Measurements from ENCODE around the gene GEMIN4. TPM values are rescaled to one million over a fixed set of nuclear protein-coding genes. Genes with fewer than 3 reads are reported as not detected.

GEMIN4 gene
- total RNA-seq, 1 experiment from 2014 or later, result 47.4 TPM

GRCh38 chr17:753418-753817, 1.4 kb upstream of the GEMIN4 start:
- Histone ChIP-seq H3K36me3 (ENCODE audit: low read depth) (peaks cover 6% of the 10 kb centered on the region; the same call in 1 of the 2 replicates), H3F3A (ENCODE audit: insufficient read depth, low read depth) (peaks cover 22% of the 10 kb centered on the region), H3K9me2 (ENCODE audit: insufficient read depth) (no peaks in the 10 kb centered on the region), H3K4me3 (no peak overlapping the region), H3K4me2 (no peak overlapping the region), H2AFZ (no peak overlapping the region), H4K20me1 (ENCODE audit: insufficient read depth) (no peaks in the 10 kb centered on the region), H3K27me3 (ENCODE audit: insufficient read depth, low read depth) (no peaks in the 10 kb centered on the region), H3K79me2 (ENCODE audit: low read depth) (peaks cover 35% of the 10 kb centered on the region), H3K9me3 (ENCODE audit: insufficient read depth, low read depth) (no peaks in the 10 kb centered on the region; the same call in 1 of the 2 replicates), H3K27ac (no peak overlapping the region), H3K4me1 (replicated peaks; ENCODE audit: insufficient read depth) (peaks cover 18% of the 10 kb centered on the region)
- POLR2A ChIA-PET (ENCODE audit: unreplicated experiment), result no interaction called here
- CTCF ChIA-PET, result interaction anchor here (0.6 to 0.7 kb wide), 2 partner anchors 45 to 362 kb away, joined by 3 to 15 read pairs; no protein-coding TSS in a partner anchor
- TF ChIP-seq CTCF (conservative IDR thresholded peaks at IDR 0.05) (no peak), EZH2 (IDR thresholded peaks at IDR 0.05; ENCODE audit: low read depth) (no peak)
- intact Hi-C loops (cut with micrococcal nuclease; ENCODE audit: unreplicated experiment), result loop anchor here (2.0 kb wide), 1 partner anchor 39 kb away; the partner anchor contains the start of gene VPS53
- DNase-seq, result no peak
- no TSS peak for BruUV-seq (replicated peaks)

- H3K4me3 ChIP-seq, result peak overlapping the region; percentile 74
- peak overlapping the region; percentile 100 for H2AFZ ChIP-seq
- peaks cover 22% of the 10 kb centered on the region for H3F3A ChIP-seq (ENCODE audit: insufficient read depth, low read depth)
- H3K79me2 ChIP-seq (ENCODE audit: low read depth), result peaks cover 42% of the 10 kb centered on the region
- no peaks in the 10 kb centered on the region for H3K27me3 ChIP-seq (ENCODE audit: insufficient read depth, low read depth)
- no peak overlapping the region for H3K27ac ChIP-seq
- H4K20me1 ChIP-seq (ENCODE audit: insufficient read depth), result peaks cover 6% of the 10 kb centered on the region; the same call in 1 of the 2 replicates
- no peaks in the 10 kb centered on the region for H3K9me2 ChIP-seq (ENCODE audit: insufficient read depth)
- POLR2A ChIA-PET (ENCODE audit: unreplicated experiment), result interaction anchor here (0.6 kb wide), 2 partner anchors 9 to 133 kb away, joined by 9 to 14 read pairs; no protein-coding TSS in a partner anchor
- H3K36me3 ChIP-seq (ENCODE audit: low read depth), result peaks cover 12% of the 10 kb centered on the region; the same call in 1 of the 2 replicates
- intact Hi-C loops (cut with micrococcal nuclease; ENCODE audit: unreplicated experiment), result loop anchor here (1.0 to 2.0 kb wide), 2 partner anchors 38 to 340 kb away; partner anchors contain the start of gene VPS53
- CTCF ChIA-PET, result interaction anchor here (0.6 to 0.7 kb wide), 4 partner anchors 46 to 361 kb away, joined by 3 to 17 read pairs (median 10); partner anchors contain the start of gene TIMM22
- peak overlapping the region; percentile 89 for H3K4me2 ChIP-seq
- TF ChIP-seq CTCF (conservative IDR thresholded peaks at IDR 0.05) (no peak), EZH2 (IDR thresholded peaks at IDR 0.05; ENCODE audit: low read depth) (no peak)
- peak in 1 of 2 experiments; percentile 8 for DNase-seq
- peaks cover 18% of the 10 kb centered on the region for H3K4me1 ChIP-seq (replicated peaks; ENCODE audit: insufficient read depth)
- TSS peak; percentile 53 for BruUV-seq (replicated peaks)
- H3K9me3 ChIP-seq (ENCODE audit: insufficient read depth, low read depth), result no peaks in the 10 kb centered on the region; the same call in 1 of the 2 replicates
Observed at GRCh38 chr17:752620-753219, 656 bp upstream of the GEMIN4 start.

GRCh38 chr17:751269-752001, 629 bp downstream of the GEMIN4 start:
- Histone ChIP-seq H3F3A (ENCODE audit: insufficient read depth, low read depth) (peaks cover 15% of the 10 kb centered on the region), H3K4me2 (peak overlapping the region; percentile 89), H4K20me1 (ENCODE audit: insufficient read depth) (peaks cover 17% of the 10 kb centered on the region), H3K9me3 (ENCODE audit: insufficient read depth, low read depth) (no peaks in the 10 kb centered on the region; the same call in 1 of the 2 replicates), H3K4me3 (peak overlapping the region; percentile 74), H3K36me3 (ENCODE audit: low read depth) (peaks cover 20% of the 10 kb centered on the region; the same call in 1 of the 2 replicates), H3K27me3 (ENCODE audit: insufficient read depth, low read depth) (no peaks in the 10 kb centered on the region), H3K79me2 (ENCODE audit: low read depth) (peaks cover 53% of the 10 kb centered on the region), H2AFZ (peak overlapping the region; percentile 100), H3K4me1 (replicated peaks; ENCODE audit: insufficient read depth) (peaks cover 18% of the 10 kb centered on the region), H3K9me2 (ENCODE audit: insufficient read depth) (no peaks in the 10 kb centered on the region), H3K27ac (peak overlapping the region; percentile 51)
- ChIA-PET CTCF (no interaction called here), POLR2A (ENCODE audit: unreplicated experiment) (no interaction called here)
- TF ChIP-seq CTCF (conservative IDR thresholded peaks at IDR 0.05) (no peak), EZH2 (IDR thresholded peaks at IDR 0.05; ENCODE audit: low read depth) (no peak)
- intact Hi-C loops (cut with micrococcal nuclease; ENCODE audit: unreplicated experiment), result loop anchor here (1.0 to 2.0 kb wide), 2 partner anchors 37 to 339 kb away; partner anchors contain the start of gene VPS53
- DNase-seq, result peak in 1 of 2 experiments; percentile 50
- TSS peak; percentile 58 for BruUV-seq (replicated peaks)
